CD4-positive, alpha-beta T cell treated with Interleukin-6 at 100 ng/mL for 8 hours (primary cell): ENCODE measurements around the gene LTF.
"Not testable (repeated sequence)": the region's sequence is repeated elsewhere in the genome, so short reads cannot be mapped to it uniquely, and the experiment has no call there.

Experiments used
- DNase-seq: peaks from one replicate; pipeline ENCODE4 v3.0.0-alpha.2; 2020; ENCODE audit warnings: mixed read lengths, low spot score

The LTF gene

GRCh38 chr3:46412786-46413298 lies 51.9 kb downstream of the LTF start:
- no peak for DNase-seq

DNA sequence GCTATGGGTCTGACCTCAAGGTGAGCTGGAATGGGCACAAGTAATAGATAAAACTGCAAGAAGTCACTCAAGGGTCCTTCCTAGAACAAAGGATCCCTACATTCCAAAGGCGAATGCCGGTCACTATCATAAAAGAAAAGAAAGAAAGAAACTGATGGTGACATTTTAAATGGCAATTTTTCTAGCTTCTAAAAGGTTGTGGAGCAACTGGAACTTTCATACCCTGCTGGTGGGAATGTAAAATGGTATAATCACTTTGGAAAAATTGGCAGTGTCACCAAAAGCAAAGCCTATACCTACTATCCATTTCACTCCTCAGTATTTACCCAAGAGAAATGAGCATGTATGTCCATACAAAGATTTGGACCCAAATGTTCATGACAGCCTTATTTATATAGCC lies 53.4 kb downstream of the LTF start:
- no peak for DNase-seq

DNA sequence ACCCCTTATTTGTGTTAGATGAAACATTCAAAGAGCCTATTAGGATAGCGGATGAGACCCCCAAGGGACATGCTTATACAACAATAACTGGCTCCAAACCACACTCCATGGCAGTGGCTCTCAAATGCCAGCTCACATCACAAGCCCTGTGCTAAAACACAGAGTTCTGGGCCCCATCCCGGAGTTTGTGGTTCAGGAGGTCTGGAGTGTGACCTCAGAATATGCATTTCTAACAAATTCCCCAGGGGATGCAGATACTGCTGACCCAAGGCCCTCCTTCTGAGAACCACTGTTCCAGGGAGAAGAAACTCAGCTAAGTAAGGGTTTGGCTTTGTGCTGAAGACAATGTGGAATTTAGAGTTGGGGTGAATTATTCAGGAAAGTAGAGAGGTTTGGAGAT lies 54.0 kb downstream of the LTF start:
- DNase-seq = no peak

DNA sequence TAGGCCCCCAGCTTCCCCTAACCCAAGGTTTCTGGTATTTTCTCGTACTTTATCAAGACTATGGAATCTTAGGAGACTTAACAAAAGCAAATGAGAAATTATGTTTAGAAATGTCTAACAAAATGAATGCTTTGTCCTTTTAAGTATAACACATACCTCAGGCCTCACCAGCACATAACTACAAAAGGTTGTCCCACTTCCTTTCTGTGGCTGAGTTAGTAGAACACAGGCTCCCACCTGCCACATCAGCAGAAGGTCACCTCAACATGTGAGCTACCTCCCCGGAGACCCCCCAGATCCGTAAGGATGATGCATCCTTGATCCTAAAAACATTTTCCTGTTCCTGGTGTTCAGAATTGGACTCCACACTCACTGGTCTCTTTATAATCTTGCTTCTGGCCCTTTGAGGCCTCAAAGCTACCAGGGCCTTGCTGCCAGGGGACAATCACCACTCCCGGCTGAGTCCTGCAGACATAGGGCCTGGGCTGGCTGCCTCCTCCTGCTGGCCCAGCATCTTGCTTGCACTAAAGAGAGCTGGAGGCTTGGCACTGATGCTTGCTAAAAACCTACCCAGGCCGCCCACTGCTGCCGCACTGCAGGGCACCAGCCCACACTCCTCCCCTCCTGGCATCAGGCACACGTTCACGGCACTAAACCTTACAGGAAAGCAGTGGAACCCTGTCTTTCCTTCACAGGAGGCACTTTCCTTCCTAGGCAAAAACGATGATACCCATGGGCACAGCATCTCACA lies 54.8 kb downstream of the LTF start:
- DNase-seq = no peak

GRCh38 chr3:46408853-46409252 lies 55.9 kb downstream of the LTF start:
- no peak for DNase-seq

DNA sequence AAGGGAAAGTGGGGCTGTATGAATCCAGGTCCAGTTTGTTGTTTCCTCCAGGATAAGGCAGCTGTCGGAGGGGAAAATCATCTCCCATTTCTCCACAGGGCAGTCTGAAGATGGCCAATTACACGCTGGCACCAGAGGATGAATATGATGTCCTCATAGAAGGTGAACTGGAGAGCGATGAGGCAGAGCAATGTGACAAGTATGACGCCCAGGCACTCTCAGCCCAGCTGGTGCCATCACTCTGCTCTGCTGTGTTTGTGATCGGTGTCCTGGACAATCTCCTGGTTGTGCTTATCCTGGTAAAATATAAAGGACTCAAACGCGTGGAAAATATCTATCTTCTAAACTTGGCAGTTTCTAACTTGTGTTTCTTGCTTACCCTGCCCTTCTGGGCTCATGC lies 56.7 kb downstream of the LTF start:
- DNase-seq = no peak

- peak; percentile 32 for DNase-seq
These were observed 57.7 kb downstream of the LTF start, which contains the start of the genes CCR5AS and CCRL2 for GRCh38 chr3:46406788-46407611. TSS of gene CCR5AS (minus strand) at chr3:46407066. TSS of gene CCRL2 (plus strand) at chr3:46407259. CDS start at chr3:46408080, 821 bp downstream.

- DNase-seq = no peak
These were observed 58.3 kb downstream of the LTF start for GRCh38 chr3:46406443-46406787.

GRCh38 chr3:46405301-46406019 lies 59.2 kb downstream of the LTF start:
- DNase-seq = no peak

GRCh38 chr3:46402902-46403301 lies 61.8 kb downstream of the LTF start:
- DNase-seq = not testable (repeated sequence)

- DNase-seq = no peak
These were observed 63.1 kb downstream of the LTF start for GRCh38 chr3:46401579-46401978.

- no peak for DNase-seq
These were observed 63.9 kb downstream of the LTF start for GRCh38 chr3:46400846-46401245.

- no peak for DNase-seq
These were observed 64.5 kb downstream of the LTF start for GRCh38 chr3:46400000-46400734.

- DNase-seq = no peak
These were observed 65.1 kb downstream of the LTF start for GRCh38 chr3:46399557-46399956.

GRCh38 chr3:46399098-46399497 lies 65.6 kb downstream of the LTF start:
- DNase-seq = no peak

- no peak for DNase-seq
These were observed 66.3 kb downstream of the LTF start for GRCh38 chr3:46398186-46398955.

GRCh38 chr3:46397111-46397510 lies 67.6 kb downstream of the LTF start:
- DNase-seq = no peak

DNA sequence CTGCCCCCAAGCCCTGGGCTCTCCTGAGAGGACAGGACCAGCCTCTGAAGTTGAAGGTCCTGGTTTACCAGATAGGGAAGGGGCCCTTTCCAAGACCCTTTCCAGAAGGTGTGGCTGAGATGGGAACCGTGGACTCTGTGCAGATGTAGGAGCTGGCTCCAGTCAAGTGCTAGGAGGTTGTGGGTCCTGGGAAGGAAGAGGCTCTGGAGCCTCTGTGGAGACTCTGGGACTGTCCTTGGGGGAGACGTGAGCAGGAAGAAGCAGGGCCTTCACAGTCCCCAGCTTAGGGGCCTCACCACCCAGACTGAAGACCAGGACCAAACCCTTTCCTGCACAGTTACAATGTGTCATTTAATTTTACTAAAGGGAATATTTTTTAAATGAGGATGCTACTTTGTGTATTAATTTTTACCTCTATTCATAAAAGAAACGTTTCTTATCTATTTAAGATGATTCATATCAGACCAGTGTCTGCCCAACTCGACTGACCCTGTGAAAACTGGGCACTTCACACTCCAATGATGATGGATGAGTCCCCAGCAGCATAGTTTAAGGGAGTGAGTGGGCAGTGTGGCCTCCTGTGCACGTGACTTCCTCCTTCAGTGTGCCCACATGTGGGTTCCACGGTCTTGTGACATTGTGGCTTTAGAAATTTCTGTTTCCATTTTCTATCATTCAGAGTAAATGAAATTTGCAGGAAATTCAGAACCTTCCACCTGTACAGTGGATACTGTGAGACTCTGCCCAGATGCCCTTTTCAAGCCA lies 68.8 kb downstream of the LTF start:
- DNase-seq = no peak

- DNase-seq = no peak
These were observed 69.5 kb downstream of the LTF start for GRCh38 chr3:46395210-46395661.
